HepG2 (cell line): Measurements from ENCODE around the gene SPATA21. TPM values are rescaled to one million over a fixed set of nuclear protein-coding genes. Genes with fewer than 3 reads are reported as not detected.
A peak's percentile ranks its signal among the peaks of the same experiment; 100 is the strongest.

ENCODE experiments used
- AHR ChIP-seq: IDR thresholded peaks from 2 replicates; pipeline ENCODE4 v1.6.1; 2018; ENCODE audit warnings: missing genetic modification reagents, missing compliant biosample characterization
- CEBPG ChIP-seq: IDR thresholded peaks from 2 replicates; pipeline ENCODE4 v1.6.1; 2016
- CREB1 ChIP-seq, 2 experiments: fragments of 450-650 bp in 1 of 2; IDR thresholded peaks; 2 replicates each; pipeline ENCODE4 v1.6.1; 2016 to 2017; ENCODE audit warnings: control low read depth in 1 of 2, mild to moderate bottlenecking in 1 of 2, missing compliant biosample characterization in 1 of 2, missing genetic modification characterization in 1 of 2
- FOXC1 ChIP-seq: sonication (generic); formaldehyde crosslinking; IDR thresholded peaks from 2 replicates; pipeline ENCODE4 v1.8.0; 2022; ENCODE audit warnings: mild to moderate bottlenecking, missing genetic modification reagents, borderline replicate concordance
- FOXJ3 ChIP-seq: sonication (generic); formaldehyde crosslinking; IDR thresholded peaks from 2 replicates; pipeline ENCODE4 v1.4.0; 2020; ENCODE audit warnings: missing genetic modification reagents, mild to moderate bottlenecking, borderline replicate concordance
- HOXD1 ChIP-seq: sonication (generic); formaldehyde crosslinking; IDR thresholded peaks from 2 replicates; pipeline ENCODE4 v1.5.0; 2020; ENCODE audit warnings: missing genetic modification reagents
- IKZF1 ChIP-seq: fragments of 450-650 bp; IDR thresholded peaks from 2 replicates; pipeline ENCODE4 v1.7.1; 2016
- IRF2 ChIP-seq: IDR thresholded peaks from 2 replicates; pipeline ENCODE4 v1.6.1; 2018; ENCODE audit warnings: missing genetic modification reagents, missing compliant biosample characterization
- JDP2 ChIP-seq: sonication (generic); formaldehyde crosslinking; IDR thresholded peaks from 2 replicates; pipeline ENCODE4 v1.8.1; 2022; ENCODE audit warnings: missing genetic modification reagents, borderline replicate concordance
- MBNL3 ChIP-seq: fragments of 250-450 bp; sonication (Bioruptor Pico); conservative IDR thresholded peaks from 2 replicates; pipeline ENCODE4 v1.8.0; 2022; ENCODE audit warnings: mild to moderate bottlenecking, inconsistent platforms
- PREB ChIP-seq: sonication (generic); formaldehyde crosslinking; IDR thresholded peaks from 2 replicates; pipeline ENCODE4 v1.4.0; 2020; ENCODE audit warnings: missing genetic modification reagents
- RCOR2 ChIP-seq: IDR thresholded peaks from 2 replicates; pipeline ENCODE4 v1.6.1; 2016; ENCODE audit warnings: missing biosample characterization, missing genetic modification reagents
- RELA ChIP-seq: sonication (generic); formaldehyde crosslinking; IDR thresholded peaks from 2 replicates; pipeline ENCODE4 v1.4.0; 2020; ENCODE audit warnings: missing genetic modification reagents
- SALL2 ChIP-seq: sonication (generic); formaldehyde crosslinking; IDR thresholded peaks from 2 replicates; pipeline ENCODE4 v1.8.1; 2023; ENCODE audit warnings: mild to moderate bottlenecking, missing genetic modification reagents, inconsistent platforms
- STAT5B ChIP-seq: sonication (generic); formaldehyde crosslinking; IDR thresholded peaks from 2 replicates; pipeline ENCODE4 v1.4.0; 2020; ENCODE audit warnings: missing genetic modification reagents
- SYNCRIP ChIP-seq: fragments of 200-400 bp; formaldehyde crosslinking; IDR thresholded peaks from 2 replicates; pipeline ENCODE4 v1.6.1; 2018; ENCODE audit warnings: mild to moderate bottlenecking, low read depth, low read length; ENCODE audit not compliant: insufficient read depth
- THAP11 ChIP-seq: IDR thresholded peaks from 2 replicates; pipeline ENCODE4 v1.6.1; 2016; ENCODE audit warnings: missing biosample characterization, missing genetic modification reagents
- TMF1 ChIP-seq: sonication (generic); formaldehyde crosslinking; IDR thresholded peaks from 2 replicates; pipeline ENCODE4 v1.8.1; 2022; ENCODE audit warnings: low read depth, missing genetic modification reagents
- XBP1 ChIP-seq: sonication (generic); formaldehyde crosslinking; IDR thresholded peaks from 2 replicates; pipeline ENCODE4 v1.5.0; 2020; ENCODE audit warnings: missing genetic modification reagents
- ZBTB3 ChIP-seq: sonication (generic); formaldehyde crosslinking; IDR thresholded peaks from 2 replicates; pipeline ENCODE4 v1.4.0; 2020; ENCODE audit warnings: low read depth, mild to moderate bottlenecking, moderate library complexity, missing genetic modification reagents, borderline replicate concordance
- ZNF367 ChIP-seq: sonication (generic); formaldehyde crosslinking; IDR thresholded peaks from 2 replicates; pipeline ENCODE4 v1.4.0; 2020; ENCODE audit warnings: missing genetic modification reagents, borderline replicate concordance
- ZNF382 ChIP-seq: sonication (generic); formaldehyde crosslinking; IDR thresholded peaks from 2 replicates; pipeline ENCODE4 v1.5.0; 2020; ENCODE audit warnings: missing genetic modification reagents, mild to moderate bottlenecking, borderline replicate concordance
- ZNF773 ChIP-seq: sonication (generic); formaldehyde crosslinking; IDR thresholded peaks from 2 replicates; pipeline ENCODE4 v1.4.0; 2020; ENCODE audit warnings: missing genetic modification reagents, borderline replicate concordance
- ZSCAN12 ChIP-seq: sonication (generic); formaldehyde crosslinking; IDR thresholded peaks from 2 replicates; pipeline ENCODE4 v1.9.0; 2021; ENCODE audit warnings: mild to moderate bottlenecking, missing genetic modification reagents
- ZSCAN22 ChIP-seq: sonication (generic); formaldehyde crosslinking; IDR thresholded peaks from 2 replicates; pipeline ENCODE4 v1.4.0; 2020; ENCODE audit warnings: mild to moderate bottlenecking, missing genetic modification reagents
- polyA plus RNA-seq, 8 experiments: library from polyadenylated mRNA; depleted of rRNA in 3 of 8; stranded (reverse) in 7 of 8; unstranded in 1 of 8; fragments of >200 nt; fragmentation: Illumina TruSeq in 4 of 8; extraction: Trizol in 4 of 8; gene quantifications; 2 replicates each; pipeline versions ENCODE4 v1.2.1 to v1.2.3, GENCODE V29; 2011 to 2016; ENCODE audit warnings: low read depth in 4 of 8, missing spikeins in 1 of 8, mixed read lengths in 1 of 8; ENCODE audit not compliant: insufficient read depth in 1 of 8
- total RNA-seq, 5 experiments: library from RNA; depleted of rRNA; stranded (reverse); fragments of >200 nt; fragmentation: Illumina TruSeq; extraction: Trizol; gene quantifications; 2 replicates each; pipeline ENCODE4 v1.2.3, GENCODE V29; 2016; ENCODE audit warnings: low read depth in 1 of 5
- TF ChIP-seq, protein P1 (sequence below): IDR thresholded peaks from 2 replicates; pipeline ENCODE4 v1.6.1; 2016; ENCODE audit warnings: low read depth

Gene SPATA21
- total and polyA plus RNA-seq, 2 of the 13 experiments (the other 11 are each of a cell fraction or from before 2014, with no cell fraction given): 0.80 to 1.4 TPM

- TF ChIP-seq TMF1 (CRISPR knock-in tag) (no peak; the same call in 1 of the 2 replicates), JDP2 (no peak), ZSCAN22 (no peak), STAT5B (CRISPR knock-in tag) (no peak), ZSCAN12 (CRISPR knock-in tag) (no peak), SALL2 (CRISPR knock-in tag) (peak; percentile 72; the same call in 1 of the 2 replicates), SYNCRIP (no peak), CREB1 (IDR thresholded peaks at IDR 0.05) (no peak), CREB1 (CRISPR knock-in tag; IDR thresholded peaks at IDR 0.05) (no peak), IRF2 (CRISPR knock-in tag) (peak; percentile 54; the same call in 1 of the 2 replicates), ZNF773 (CRISPR knock-in tag) (peak; percentile 56; the same call in 1 of the 2 replicates), CEBPG (no peak), RCOR2 (CRISPR knock-in tag) (no peak; the same call in 1 of the 2 replicates), PREB (CRISPR knock-in tag) (no peak), FOXC1 (CRISPR knock-in tag) (no peak; the same call in 1 of the 2 replicates), XBP1 (CRISPR knock-in tag) (peak; percentile 82; the same call in 1 of the 2 replicates), AHR (CRISPR knock-in tag) (peak; percentile 93; the same call in 1 of the 2 replicates), IKZF1 (no peak), ZBTB3 (no peak), THAP11 (CRISPR knock-in tag) (0 out of 2 replicates have a peak, but pooled peaks have one; percentile 72), FOXJ3 (CRISPR knock-in tag) (0 out of 2 replicates have a peak, but pooled peaks have one; percentile 32), RELA (CRISPR knock-in tag) (no peak), HOXD1 (peak; percentile 71; the same call in 1 of the 2 replicates), MBNL3 (no peak), ZNF367 (CRISPR knock-in tag) (0 out of 2 replicates have a peak, but pooled peaks have one; percentile 51), ZNF382 (CRISPR knock-in tag) (no peak)
- TF ChIP-seq, protein P1, sequence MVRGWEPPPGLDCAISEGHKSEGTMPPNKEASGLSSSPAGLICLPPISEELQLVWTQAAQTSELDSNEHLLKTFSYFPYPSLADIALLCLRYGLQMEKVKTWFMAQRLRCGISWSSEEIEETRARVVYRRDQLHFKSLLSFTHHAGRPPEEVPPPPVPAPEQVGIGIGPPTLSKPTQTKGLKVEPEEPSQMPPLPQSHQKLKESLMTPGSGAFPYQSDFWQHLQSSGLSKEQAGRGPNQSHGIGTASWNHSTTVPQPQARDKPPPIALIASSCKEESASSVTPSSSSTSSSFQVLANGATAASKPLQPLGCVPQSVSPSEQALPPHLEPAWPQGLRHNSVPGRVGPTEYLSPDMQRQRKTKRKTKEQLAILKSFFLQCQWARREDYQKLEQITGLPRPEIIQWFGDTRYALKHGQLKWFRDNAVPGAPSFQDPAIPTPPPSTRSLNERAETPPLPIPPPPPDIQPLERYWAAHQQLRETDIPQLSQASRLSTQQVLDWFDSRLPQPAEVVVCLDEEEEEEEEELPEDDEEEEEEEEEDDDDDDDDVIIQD: no peak
These were observed 69.8 kb downstream of the SPATA21 start (continued) for GRCh38 chr1:16367258-16367967.
